ENCODE measurements around the gene MARCHF10.

The MARCHF10 gene

GRCh38 chr17:62657145-62657665, 150.9 kb downstream of the MARCHF10 start:
- no peak for DNase-seq

GRCh38 chr17:62656446-62656845, 151.7 kb downstream of the MARCHF10 start:
- DNase-seq = no peak

DNA sequence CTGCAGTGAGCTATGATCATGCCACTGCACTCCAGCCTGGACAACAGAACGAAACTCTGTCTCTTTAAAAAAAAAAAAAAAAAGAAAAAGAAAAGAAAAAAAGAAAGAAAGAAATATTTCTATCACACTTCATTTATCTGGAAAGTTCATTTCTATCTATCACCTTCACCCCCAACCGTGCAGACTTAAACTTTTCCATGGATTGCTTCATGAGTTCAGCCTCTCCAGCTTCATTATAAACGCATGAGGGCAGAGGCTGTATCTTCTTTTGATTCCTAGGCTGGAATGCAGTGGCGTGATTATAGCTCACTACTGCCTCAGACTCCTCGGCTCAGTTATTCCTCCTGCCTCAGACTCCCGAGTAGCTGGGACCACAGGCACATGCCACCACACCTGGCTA, 152.5 kb downstream of the MARCHF10 start:
- DNase-seq = no peak

DNA sequence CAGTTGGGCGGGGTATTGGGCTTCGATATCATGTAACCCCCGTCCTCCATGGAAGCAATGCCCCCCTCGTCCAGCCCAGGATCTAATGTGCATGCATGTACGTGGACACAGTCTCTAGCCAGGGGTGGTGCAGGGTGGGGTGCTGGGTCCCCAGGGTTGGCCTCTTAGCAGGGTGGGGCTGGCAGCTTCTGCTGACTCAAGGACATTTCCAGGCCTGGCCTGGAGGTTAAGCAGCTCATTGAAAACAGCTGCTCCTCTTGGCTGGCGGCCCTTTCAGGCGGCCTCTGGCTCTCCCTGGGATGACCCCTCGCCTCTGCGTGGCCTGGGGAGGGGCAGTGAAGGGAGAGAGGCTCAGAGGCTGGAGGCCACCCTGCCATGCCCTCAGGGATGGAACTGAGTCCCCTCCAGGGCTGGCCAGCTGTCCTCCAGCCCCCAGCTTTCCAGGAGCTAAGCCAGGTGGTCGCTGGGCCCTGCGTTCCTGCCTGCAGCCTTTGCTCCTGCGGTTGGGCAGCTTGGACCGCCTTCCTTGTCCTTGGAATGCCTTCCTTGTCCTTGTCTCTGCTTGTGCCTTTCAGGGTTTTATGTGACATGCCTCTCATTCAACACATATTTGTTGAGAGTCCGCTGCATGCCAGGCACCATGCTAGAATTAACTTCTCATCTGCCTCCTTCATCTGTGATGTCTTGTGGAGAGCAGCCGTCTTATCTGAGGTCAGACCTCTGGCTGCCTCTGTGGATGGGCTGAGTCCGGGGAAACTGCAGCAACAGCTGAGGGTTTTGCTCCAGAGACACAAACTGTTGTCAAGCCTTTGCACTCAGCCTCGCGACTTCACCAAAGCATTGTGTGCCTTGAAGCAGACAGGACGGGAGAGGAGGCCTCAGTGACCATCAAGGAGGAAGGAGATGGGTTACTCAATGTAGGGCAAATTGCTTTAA, 154.0 kb downstream of the MARCHF10 start:
- no peak for DNase-seq

GRCh38 chr17:62653002-62653825, 154.9 kb downstream of the MARCHF10 start:
- peak; percentile 40 to 46 for DNase-seq

DNA sequence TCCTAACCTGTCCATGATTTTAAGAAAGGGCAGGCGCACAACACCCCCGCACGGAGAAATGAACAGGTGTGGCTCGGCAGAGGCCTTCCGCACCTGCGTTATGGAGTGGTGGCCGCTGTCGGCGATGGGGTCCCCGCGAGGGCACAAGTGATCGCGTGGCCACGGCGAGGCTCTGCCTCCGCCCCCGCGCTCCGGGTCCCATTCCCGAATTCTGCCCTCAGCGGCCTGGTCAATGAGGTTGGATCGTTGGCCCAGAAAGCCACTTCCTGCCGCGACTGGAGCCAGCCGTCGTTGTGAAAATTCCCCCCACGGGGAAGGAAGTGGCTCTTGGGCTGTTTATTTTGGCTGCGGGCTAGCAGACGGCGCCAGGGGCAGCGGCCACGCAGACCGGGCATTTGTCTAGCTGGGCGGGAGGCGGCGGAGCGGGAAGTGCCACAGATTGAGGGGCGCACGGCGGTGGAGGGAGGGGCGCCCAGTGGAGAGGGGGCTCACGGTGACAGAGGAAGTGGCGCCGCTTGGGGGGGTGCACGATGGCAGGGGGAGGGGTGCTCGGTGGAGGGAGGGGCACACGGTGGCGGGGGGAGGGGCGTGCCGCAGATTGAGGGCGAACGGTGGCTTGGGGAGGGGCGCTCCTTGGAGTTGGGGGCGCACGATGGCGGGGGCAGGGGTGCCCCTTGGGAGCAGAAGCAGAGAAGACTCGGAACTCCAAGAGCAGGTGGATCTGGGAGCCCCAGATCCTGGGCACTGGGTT, 155.7 kb downstream of the MARCHF10 start:
- DNase-seq = peak; percentile 67 to 81

All from inflammatory macrophage (primary cell).